K562 (cell line): Measurements from ENCODE around the gene GLG1. TPM values are rescaled to one million over a fixed set of nuclear protein-coding genes. Genes with fewer than 3 reads are reported as not detected.

Experiments
- POLR2AphosphoS5 ChIP-seq: IDR thresholded peaks from 2 replicates; pipeline ENCODE4 v1.6.1; 2011; ENCODE audit warnings: mild to moderate bottlenecking, low read depth, low read length, moderate library complexity; ENCODE audit not compliant: control insufficient read depth, insufficient read depth
- REST ChIP-seq, 2 experiments: fragments of 450-650 bp; formaldehyde crosslinking in 1 of 2; IDR thresholded peaks; 2 replicates each; pipeline versions ENCODE4 v1.4.0 to v1.6.1; 2014 to 2020; ENCODE audit warnings: mild to moderate bottlenecking in 2 of 2, borderline replicate concordance in 1 of 2, low read depth in 1 of 2
- SIX5 ChIP-seq, 2 experiments: IDR thresholded peaks; 2 replicates each; pipeline ENCODE4 v1.6.1; 2011; ENCODE audit warnings: low read length in 2 of 2, borderline replicate concordance in 1 of 2, low read depth in 1 of 2, mild to moderate bottlenecking in 1 of 2, moderate library complexity in 1 of 2; ENCODE audit not compliant: insufficient read depth in 1 of 2
- ZNF512 ChIP-seq: IDR thresholded peaks from 2 replicates; pipeline ENCODE4 v1.6.1; 2016; ENCODE audit warnings: missing genetic modification characterization, missing compliant biosample characterization
- polyA plus RNA-seq, 8 experiments: library from polyadenylated mRNA; depleted of rRNA in 4 of 8; stranded (reverse) in 5 of 8; unstranded in 3 of 8; fragments of >200 nt; fragmentation: Nextera tagmentation in 2 of 8; fragmentation: Illumina TruSeq in 1 of 8; extraction: Ambion mirVana in 2 of 8; extraction: Trizol in 1 of 8; gene quantifications; 2 replicates each; pipeline versions ENCODE4 v1.2.1 to v1.2.3, GENCODE V29; 2011 to 2014; ENCODE audit warnings: inconsistent platforms in 1 of 8, missing spikeins in 1 of 8
- total RNA-seq, 7 experiments: library from RNA; depleted of rRNA in 6 of 7; stranded (reverse); fragments of >200 nt in 6 of 7; fragmentation: Illumina TruSeq in 2 of 7; extraction: Trizol in 2 of 7; gene quantifications; 2 replicates each; pipeline versions ENCODE4 v1.2.1 to v1.2.3, GENCODE V29; 2011 to 2021; ENCODE audit warnings: low replicate concordance in 1 of 7

Gene GLG1
- total and polyA plus RNA-seq, 9 of the 15 experiments (the other 6 are each of a cell fraction or from before 2014, with no cell fraction given), result 6.2 to 36.0 (median 23.6) TPM

GRCh38 chr16:74468807-74469525 is 137.9 kb downstream of the GLG1 start (continued):
- TF ChIP-seq ZNF512 (tag) (no peak), SIX5 (IDR thresholded peaks at IDR 0.05; ENCODE audit: borderline replicate concordance in 1 of 2, insufficient read depth in 1 of 2, low read depth in 1 of 2, low read length in 2 of 2) (no peak), POLR2AphosphoS5 (no peak), REST (IDR thresholded peaks at IDR 0.05; ENCODE audit: borderline replicate concordance) (no peak), REST (CRISPR knock-in tag; IDR thresholded peaks at IDR 0.05; ENCODE audit: low read depth) (no peak)
